Smooth muscle cell (in vitro differentiated cells): Measurements from ENCODE around the gene PDZD8. TPM values are rescaled to one million over a fixed set of nuclear protein-coding genes. Genes with fewer than 3 reads are reported as not detected.

Source experiments
- DNase-seq: peaks from one replicate; lab custom pipeline; 2025; ENCODE audit not compliant: unreplicated experiment; lab: John Stamatoyannopoulos, UW
- H2AFZ ChIP-seq: fragments of 200-600 bp; sonication (generic); 2 replicates; pipeline ENCODE4 v1.6.0; 2016; ENCODE audit warnings: antibody characterized with exemption, low read depth, mild to moderate bottlenecking
- H3F3A ChIP-seq: fragments of 200-600 bp; sonication (generic); 2 replicates; pipeline ENCODE4 v1.6.0; 2017; ENCODE audit warnings: antibody characterized with exemption, low read depth
- H3K27ac ChIP-seq: fragments of 200-600 bp; sonication (generic); 2 replicates; pipeline ENCODE4 v1.5.1; 2016; ENCODE audit warnings: low read depth, mild to moderate bottlenecking
- H3K27me3 ChIP-seq: fragments of 200-600 bp; sonication (generic); 2 replicates; pipeline ENCODE4 v1.6.1; 2016; ENCODE audit warnings: low read depth, mild to moderate bottlenecking
- H3K36me3 ChIP-seq: fragments of 200-600 bp; sonication (generic); 2 replicates; pipeline ENCODE4 v1.5.1; 2016; ENCODE audit warnings: low read depth
- H3K4me1 ChIP-seq: fragments of 200-600 bp; sonication (generic); 2 replicates; pipeline ENCODE4 v1.5.1; 2016; ENCODE audit warnings: low read depth
- H3K4me2 ChIP-seq: fragments of 200-600 bp; sonication (generic); 2 replicates; pipeline ENCODE4 v1.6.0; 2016; ENCODE audit warnings: mild to moderate bottlenecking
- H3K4me3 ChIP-seq: fragments of 200-600 bp; sonication (generic); 2 replicates; pipeline ENCODE4 v1.5.1; 2016; ENCODE audit warnings: mild to moderate bottlenecking
- H3K79me2 ChIP-seq: fragments of 200-600 bp; sonication (generic); 2 replicates; pipeline ENCODE4 v1.6.0; 2016; ENCODE audit warnings: low read depth, mild to moderate bottlenecking
- H3K9ac ChIP-seq: fragments of 200-600 bp; sonication (generic); 2 replicates; pipeline ENCODE4 v1.6.0; 2016; ENCODE audit warnings: low read depth
- H3K9me3 ChIP-seq: fragments of 200-600 bp; sonication (generic); replicated peaks from 2 replicates; pipeline ENCODE4 v1.5.1; 2016; ENCODE audit warnings: low read depth
- H4K20me1 ChIP-seq: fragments of 200-600 bp; sonication (generic); 2 replicates; pipeline ENCODE4 v1.6.0; 2016; ENCODE audit warnings: low read depth
- WGBS: methylation state at CpG from one replicate; pipeline ENCODE4 v1.1.7; 2016; ENCODE audit warnings: low lambda C conversion rate; 5-methylcytosine and 5-hydroxymethylcytosine counted together
- polyA plus RNA-seq: library from polyadenylated mRNA; unstranded; fragments of >200 nt; fragmentation: Nextera tagmentation; extraction: Ambion mirVana; gene quantifications from 2 replicates; pipeline ENCODE4 v1.2.1, GENCODE V29; 2016
- total RNA-seq: library from RNA; depleted of rRNA; stranded (reverse); fragments of >200 nt; gene quantifications from 2 replicates; pipeline ENCODE4 v1.2.3, GENCODE V29; 2014
- TF ChIP-seq, protein P1 (sequence below): fragments of 200-600 bp; sonication (generic); IDR thresholded peaks from 2 replicates; pipeline ENCODE4 v1.5.1; 2017; ENCODE audit warnings: borderline replicate concordance, mild to moderate bottlenecking, antibody characterized with exemption; ENCODE audit not compliant: insufficient read depth, poor library complexity, severe bottlenecking

The PDZD8 gene
- total and polyA plus RNA-seq, 2 experiments from 2014 or later = 6.3 to 22.1 TPM

DNA sequence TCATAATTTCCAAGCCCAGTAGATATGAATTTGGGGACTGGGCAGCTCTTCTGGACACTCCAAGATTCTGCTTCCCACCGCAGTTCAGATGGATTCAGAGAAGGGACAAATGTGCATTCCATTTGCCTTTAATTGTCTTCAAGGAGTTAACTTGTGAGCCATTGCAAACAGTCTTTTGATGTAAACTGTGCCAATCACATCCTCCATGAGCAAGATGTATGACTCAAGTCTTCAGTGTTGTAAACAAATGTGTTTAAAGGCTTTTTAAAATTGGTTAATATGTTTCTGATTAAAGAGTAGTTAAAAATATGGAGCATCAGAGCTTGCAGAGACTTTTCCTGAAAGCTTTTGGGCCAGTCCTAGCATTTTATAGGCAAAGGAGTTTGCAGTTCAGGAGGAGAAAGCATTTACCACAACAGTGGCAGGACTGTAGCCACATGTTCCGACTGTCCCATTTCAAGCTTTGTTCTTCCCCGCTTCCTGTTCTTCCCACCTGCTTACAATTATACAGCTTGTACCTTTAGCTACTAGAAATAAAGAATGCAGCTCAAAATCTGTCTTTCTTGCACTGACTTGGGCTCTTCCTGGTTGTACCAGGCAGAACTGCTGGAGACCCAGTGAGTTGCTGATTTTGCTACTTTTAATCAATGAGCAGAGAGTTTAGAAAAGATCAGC, 128.1 kb downstream of the PDZD8 start:
- H3K36me3 ChIP-seq = no peaks in the 10 kb centered on the region
- no peak overlapping the region for H3K4me3 ChIP-seq
- WGBS = 94% methylated on average over 3 of the region's 3 CpGs
- H3K9ac ChIP-seq = no peak overlapping the region
- H3K4me2 ChIP-seq = no peak overlapping the region
- TF ChIP-seq, protein P1, sequence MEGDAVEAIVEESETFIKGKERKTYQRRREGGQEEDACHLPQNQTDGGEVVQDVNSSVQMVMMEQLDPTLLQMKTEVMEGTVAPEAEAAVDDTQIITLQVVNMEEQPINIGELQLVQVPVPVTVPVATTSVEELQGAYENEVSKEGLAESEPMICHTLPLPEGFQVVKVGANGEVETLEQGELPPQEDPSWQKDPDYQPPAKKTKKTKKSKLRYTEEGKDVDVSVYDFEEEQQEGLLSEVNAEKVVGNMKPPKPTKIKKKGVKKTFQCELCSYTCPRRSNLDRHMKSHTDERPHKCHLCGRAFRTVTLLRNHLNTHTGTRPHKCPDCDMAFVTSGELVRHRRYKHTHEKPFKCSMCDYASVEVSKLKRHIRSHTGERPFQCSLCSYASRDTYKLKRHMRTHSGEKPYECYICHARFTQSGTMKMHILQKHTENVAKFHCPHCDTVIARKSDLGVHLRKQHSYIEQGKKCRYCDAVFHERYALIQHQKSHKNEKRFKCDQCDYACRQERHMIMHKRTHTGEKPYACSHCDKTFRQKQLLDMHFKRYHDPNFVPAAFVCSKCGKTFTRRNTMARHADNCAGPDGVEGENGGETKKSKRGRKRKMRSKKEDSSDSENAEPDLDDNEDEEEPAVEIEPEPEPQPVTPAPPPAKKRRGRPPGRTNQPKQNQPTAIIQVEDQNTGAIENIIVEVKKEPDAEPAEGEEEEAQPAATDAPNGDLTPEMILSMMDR = no peak
- peaks cover 41% of the 10 kb centered on the region for H3K27me3 ChIP-seq
- H3K79me2 ChIP-seq = no peaks in the 10 kb centered on the region
- H3K9me3 ChIP-seq = no peaks in the 10 kb centered on the region
- no peaks in the 10 kb centered on the region for H3K4me1 ChIP-seq
- DNase-seq = no peak
- H3K27ac ChIP-seq = no peak overlapping the region
- no peak overlapping the region for H2AFZ ChIP-seq
- no peaks in the 10 kb centered on the region for H3F3A ChIP-seq
- no peaks in the 10 kb centered on the region for H4K20me1 ChIP-seq

DNA sequence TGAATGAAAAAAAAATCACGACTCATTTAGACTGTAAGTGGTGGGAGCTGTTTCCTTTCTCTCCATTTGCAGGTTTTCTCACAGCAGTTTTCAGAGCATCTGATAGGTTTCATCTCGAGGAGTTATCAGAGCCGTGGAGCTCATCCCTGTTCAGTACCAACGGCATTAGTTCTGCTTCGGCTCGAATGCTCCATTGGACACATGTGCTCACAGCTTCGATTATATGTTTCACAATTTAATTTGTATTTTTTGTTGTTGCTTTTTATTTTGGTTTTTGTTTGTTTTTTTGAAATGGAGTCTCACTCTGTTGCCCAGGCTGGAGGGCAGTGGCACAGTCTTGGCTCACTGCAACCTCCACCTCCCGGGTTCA, 132.8 kb downstream of the PDZD8 start:
- H3K4me1 ChIP-seq = no peaks in the 10 kb centered on the region
- H3K9ac ChIP-seq = no peak overlapping the region
- no peak overlapping the region for H2AFZ ChIP-seq
- no peak overlapping the region for H3K4me2 ChIP-seq
- no peak overlapping the region for H3K4me3 ChIP-seq
- H3K36me3 ChIP-seq = no peaks in the 10 kb centered on the region
- TF ChIP-seq, protein P1 = no peak
- 90% methylated on average over 8 of the region's 8 CpGs for WGBS
- no peak for DNase-seq
- no peaks in the 10 kb centered on the region for H4K20me1 ChIP-seq
- no peaks in the 10 kb centered on the region for H3K79me2 ChIP-seq
- H3K27ac ChIP-seq = no peak overlapping the region
- no peaks in the 10 kb centered on the region for H3K9me3 ChIP-seq
- H3K27me3 ChIP-seq = peaks cover 78% of the 10 kb centered on the region
- no peaks in the 10 kb centered on the region for H3F3A ChIP-seq

DNA sequence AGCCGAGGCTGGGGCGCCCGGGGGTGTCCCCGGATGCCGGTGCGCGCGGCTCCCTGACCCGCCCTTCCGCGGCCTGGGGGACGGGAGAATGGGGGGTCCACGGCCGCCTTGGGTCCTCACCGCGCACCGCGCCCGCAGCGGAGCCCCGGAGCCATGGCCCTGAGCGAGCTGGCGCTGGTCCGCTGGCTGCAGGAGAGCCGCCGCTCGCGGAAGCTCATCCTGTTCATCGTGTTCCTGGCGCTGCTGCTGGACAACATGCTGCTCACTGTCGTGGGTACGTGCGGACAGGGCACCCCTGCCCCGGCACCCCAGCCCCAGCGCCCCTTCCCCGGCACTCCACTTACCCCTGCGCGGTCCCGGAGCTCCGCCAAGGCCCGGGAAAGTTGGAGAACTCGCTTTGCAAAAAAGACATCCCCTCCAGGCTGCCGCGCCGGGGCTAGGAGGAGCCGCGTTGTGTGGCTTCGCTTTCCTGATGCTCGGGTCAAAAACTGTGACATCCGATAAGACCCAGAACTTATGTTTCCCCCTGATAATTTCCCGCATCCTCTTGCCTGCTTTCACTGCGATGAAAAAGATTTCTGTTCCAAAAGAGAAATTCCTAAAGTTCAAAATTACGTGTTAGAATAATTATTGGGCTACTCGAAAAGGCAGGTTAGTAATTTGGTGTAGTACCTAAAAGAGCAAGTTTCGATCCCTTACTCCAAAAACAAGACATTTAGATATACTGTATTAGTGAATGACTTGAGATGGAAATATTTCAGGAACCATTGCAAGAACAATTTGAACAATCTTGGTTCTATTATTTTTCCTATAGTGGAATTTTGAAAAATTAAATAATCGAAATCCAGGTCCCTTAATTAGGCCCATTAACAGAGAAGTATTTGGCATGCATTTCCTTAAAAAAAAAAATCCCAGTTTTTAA, 133.4 kb downstream of the PDZD8 start:
- H2AFZ ChIP-seq = no peak overlapping the region
- TF ChIP-seq, protein P1 = no peak
- no peaks in the 10 kb centered on the region for H3K4me1 ChIP-seq
- H3K9ac ChIP-seq = no peak overlapping the region
- H3K79me2 ChIP-seq = no peaks in the 10 kb centered on the region
- peaks cover 84% of the 10 kb centered on the region for H3K27me3 ChIP-seq
- no peaks in the 10 kb centered on the region for H3K36me3 ChIP-seq
- no peaks in the 10 kb centered on the region for H4K20me1 ChIP-seq
- H3K4me2 ChIP-seq = peak overlapping the region; percentile 79
- no peak for DNase-seq
- no peaks in the 10 kb centered on the region for H3K9me3 ChIP-seq
- no peaks in the 10 kb centered on the region for H3F3A ChIP-seq
- H3K4me3 ChIP-seq = peak overlapping the region; percentile 32
- H3K27ac ChIP-seq = no peak overlapping the region
- 14% methylated on average over 28 of the region's 56 CpGs for WGBS
